ENCODE measurements around the gene TBX1. TPM values are rescaled to one million over a fixed set of nuclear protein-coding genes. Genes with fewer than 3 reads are reported as not detected.

Gene TBX1
- polyA plus RNA-seq, 1 donor, result 0.42 TPM

- DNase-seq, result no peak
Observed at GRCh38 chr22:19811811-19812771, 51.5 kb downstream of the TBX1 start.

- no peak for DNase-seq
Observed at GRCh38 chr22:19812910-19813309, 52.3 kb downstream of the TBX1 start.

GRCh38 chr22:19814428-19814827 is 53.9 kb downstream of the TBX1 start:
- no peak for DNase-seq

GRCh38 chr22:19815093-19815822 is 54.7 kb downstream of the TBX1 start:
- no peak for DNase-seq

GRCh38 chr22:19815823-19816290 is 55.3 kb downstream of the TBX1 start:
- no peak for DNase-seq

GRCh38 chr22:19816372-19817119 is 56.0 kb downstream of the TBX1 start:
- no peak for DNase-seq

Other genes starting within 250 kb of the TBX1 start
- 17.5 TPM for gene CLDN5, start 236.4 kb upstream of the TBX1 start, polyA plus RNA-seq (ENCODE audit: insufficient read length)
- 32.1 TPM for gene SEPTIN5, start 46.3 kb upstream of the TBX1 start, polyA plus RNA-seq (ENCODE audit: insufficient read length)
- gene GP1BB, start 37.2 kb upstream of the TBX1 start, polyA plus RNA-seq (ENCODE audit: insufficient read length), result 2.9 TPM
- gene GNB1L, start 94.1 kb downstream of the TBX1 start, polyA plus RNA-seq (ENCODE audit: insufficient read length), result 4.2 TPM
- 24.5 TPM for gene RTL10, start 94.1 kb downstream of the TBX1 start, polyA plus RNA-seq (ENCODE audit: insufficient read length)
- 79.1 TPM for gene COMT, start 181.0 kb downstream of the TBX1 start, polyA plus RNA-seq (ENCODE audit: insufficient read length)
- gene TXNRD2, start 181.0 kb downstream of the TBX1 start, polyA plus RNA-seq (ENCODE audit: insufficient read length), result 27.7 TPM

All from left kidney (tissue), 2 donors.